ENCODE results near the gene DDO. TPM values are rescaled to one million over a fixed set of nuclear protein-coding genes. Genes with fewer than 3 reads are reported as not detected.

DDO gene
- total and polyA plus RNA-seq, 2 of the 8 experiments (the other 6 are each of a cell fraction or from before 2014, with no cell fraction given): not detected

- TF ChIP-seq HDAC6 (IDR thresholded peaks at IDR 0.05; ENCODE audit: low read depth, low read length) (no peak), SIRT6 (IDR thresholded peaks at IDR 0.05; ENCODE audit: low read length) (no peak), RBBP5 (IDR thresholded peaks at IDR 0.05; ENCODE audit: borderline replicate concordance, low read depth, low read length) (no peak), KDM5A (IDR thresholded peaks at IDR 0.05; ENCODE audit: low read length) (no peak), USF2 (IDR thresholded peaks at IDR 0.05; ENCODE audit: low read length) (no peak), ATF2 (IDR thresholded peaks at IDR 0.05; ENCODE audit: low read length) (no peak)
Observed at GRCh38 chr6:110422444-110422822, 7.1 kb upstream of the DDO start (continued).
